ENCODE data around the gene GABBR2. TPM values are rescaled to one million over a fixed set of nuclear protein-coding genes. Genes with fewer than 3 reads are reported as not detected.

GABBR2 gene
- total and polyA plus RNA-seq, 2 of the 8 experiments (the other 6 are each of a cell fraction or from before 2014, with no cell fraction given), result 0.50 to 1.2 TPM

GRCh38 chr9:98707166-98708102, 1.3 kb downstream of the GABBR2 start:
- DNase-seq (ENCODE audit: low read depth in 1 of 2, low spot score in 2 of 2) (peak; percentile 73 to 86), FAIRE-seq (peak; percentile 42)
- H3K14ac ChIP-seq (ENCODE audit: insufficient read length), result no peak overlapping the region
- no peak overlapping the region for H2BK20ac ChIP-seq (ENCODE audit: low read length)
- no peak overlapping the region for H2BK15ac ChIP-seq (ENCODE audit: low read length)
- H3K23me2 ChIP-seq (ENCODE audit: low read depth, low read length), result peaks cover 16% of the 10 kb centered on the region; the same call in 1 of the 2 replicates
- no peak overlapping the region for H4K5ac ChIP-seq (ENCODE audit: insufficient read length, low read depth, low read length)
- ChIA-PET POLR2A (ENCODE audit: partially characterized antibody) (no interaction called here), CTCF (ENCODE audit: partially characterized antibody) (interaction anchor here (0.7 to 2.6 kb wide), 18 partner anchors 16 to 452 kb away, joined by 3 to 15 read pairs (median 4); partner anchors contain the start of gene TBC1D2)
- no peak overlapping the region for H3K9ac ChIP-seq (replicated peaks in 1 of 4; ENCODE audit: extremely low read depth in 1 of 4, low read depth in 3 of 4, low read length in 3 of 4)
- no peak overlapping the region for H2AK5ac ChIP-seq (ENCODE audit: low read depth, low read length)
- H3K4me3 ChIP-seq (ENCODE audit: extremely low read depth in 1 of 4, insufficient read depth in 2 of 4, low read depth in 3 of 4, low read length in 4 of 4), result peak overlapping the region in 3 of 4 experiments; percentile 29 to 55 (median 52); a peak in 6 of 8 replicates
- H2BK120ac ChIP-seq (replicated peaks; ENCODE audit: low read depth, low read length), result no peak overlapping the region
- H3K27me3 ChIP-seq (replicated peaks in 1 of 4; ENCODE audit: control insufficient read depth in 3 of 4, extremely low read depth in 1 of 4, insufficient read depth in 3 of 4, low read length in 3 of 4), result peaks cover 44 to 70% (median 61%) of the 10 kb centered on the region in 4 experiments
- peak overlapping the region; percentile 38 to 71 for H3K4me2 ChIP-seq (ENCODE audit: insufficient read depth in 1 of 2, low read depth in 2 of 2, low read length in 2 of 2)
- H3K36me3 ChIP-seq (ENCODE audit: control insufficient read depth in 2 of 4, insufficient read depth in 4 of 4, low read length in 3 of 4), result peaks cover 0 to 4% (median 0%) of the 10 kb centered on the region in 4 experiments; a peak in 1 of 8 replicates
- WGBS, 2 experiments (ENCODE audit: extremely low coverage in 1 of 2, insufficient coverage in 1 of 2, insufficient read length in 1 of 2, insufficient replicate concordance in 2 of 2, low coverage in 1 of 2, low lambda C conversion rate in 2 of 2, missing lambda C conversion rate in 1 of 2), result 7% methylated on average over 73 of the region's 79 CpGs; no CpG with 5 or more reads in 1 of the 2 experiments
- H3K4me1 ChIP-seq (replicated peaks in 1 of 4; ENCODE audit: control insufficient read depth in 3 of 4, insufficient read depth in 4 of 4, low read length in 3 of 4), result peaks cover 0 to 11% (median 5%) of the 10 kb centered on the region in 4 experiments; a peak in 5 of 7 replicates
- no peaks in the 10 kb centered on the region for H3K79me2 ChIP-seq (ENCODE audit: control insufficient read depth in 1 of 2, insufficient read depth in 2 of 2, low read length in 2 of 2)
- H4K8ac ChIP-seq (ENCODE audit: extremely low read depth, insufficient read depth, low read length), result peak overlapping the region; percentile 91; the same call in 1 of the 2 replicates
- no peaks in the 10 kb centered on the region for H3K79me1 ChIP-seq (ENCODE audit: low read depth, low read length)
- peaks cover 0 to 8% of the 10 kb centered on the region in 2 experiments for H4K20me1 ChIP-seq (replicated peaks in 1 of 2; ENCODE audit: control insufficient read depth in 1 of 2, insufficient read depth in 2 of 2, low read length in 2 of 2)
- H3K23ac ChIP-seq (ENCODE audit: insufficient read length), result no peak overlapping the region
- H3K56ac ChIP-seq (replicated peaks; ENCODE audit: insufficient read length, low read depth, low read length), result no peak overlapping the region
- no peak overlapping the region for H2BK5ac ChIP-seq (ENCODE audit: low read depth, low read length)
- H3K9me3 ChIP-seq (ENCODE audit: insufficient read depth in 2 of 2, low read depth in 1 of 2, low read length in 1 of 2), result no peaks in the 10 kb centered on the region
- no peak overlapping the region for H3K27ac ChIP-seq (ENCODE audit: low read depth, low read length)
- H2BK12ac ChIP-seq (ENCODE audit: low read depth, low read length), result no peak overlapping the region
- H3K4ac ChIP-seq (replicated peaks; ENCODE audit: insufficient read length, low read depth, low read length), result no peak overlapping the region
- H2AFZ ChIP-seq (ENCODE audit: low read length), result peak overlapping the region; percentile 18; the same call in 1 of the 2 replicates
- no peak overlapping the region; the same call in 1 of the 2 replicates for H3K18ac ChIP-seq (ENCODE audit: extremely low read depth, low read length)
- H4K91ac ChIP-seq (replicated peaks; ENCODE audit: insufficient read length, low read length), result no peak overlapping the region
- TF ChIP-seq MAX (IDR thresholded peaks at IDR 0.05) (no peak; the same call in 1 of the 2 replicates), PHF8 (conservative IDR thresholded peaks at IDR 0.05; ENCODE audit: low read depth, low read length) (no peak), SUZ12 (IDR thresholded peaks at IDR 0.05; ENCODE audit: low read length) (peak; percentile 95), EZH2 (IDR thresholded peaks at IDR 0.05; ENCODE audit: low read depth, low read length, severe bottlenecking) (peak; percentile 94), TCF12 (IDR thresholded peaks at IDR 0.05; ENCODE audit: low read depth, low read length) (0 out of 2 replicates have a peak, but pooled peaks have one; percentile 11), TBP (IDR thresholded peaks at IDR 0.05; ENCODE audit: low read depth, low read length) (peak; percentile 9; the same call in 1 of the 2 replicates), TAF1 (IDR thresholded peaks at IDR 0.05; ENCODE audit: low read depth, low read length) (no peak), MAFK (IDR thresholded peaks at IDR 0.05; ENCODE audit: low read depth, low read length) (no peak), CREB1 (IDR thresholded peaks at IDR 0.05) (0 out of 2 replicates have a peak, but pooled peaks have one; percentile 24)

All from H1 (cell line).